Kidney epithelial cell (primary cell): ENCODE results near the gene UPK2. TPM values are rescaled to one million over a fixed set of nuclear protein-coding genes. Genes with fewer than 3 reads are reported as not detected.
A peak's percentile ranks its signal among the peaks of the same experiment; 100 is the strongest.

ENCODE experiments used
- DNase-seq: peaks from one replicate; pipeline ENCODE4 v3.0.0-alpha.2; 2010; ENCODE audit warnings: low read depth
- H3K27me3 ChIP-seq: 2 replicates; pipeline ENCODE4 v1.6.0; 2011; ENCODE audit warnings: low read length; ENCODE audit not compliant: control insufficient read depth, insufficient read depth
- H3K36me3 ChIP-seq: 2 replicates; pipeline ENCODE4 v1.5.1; 2011; ENCODE audit warnings: low read length; ENCODE audit not compliant: control insufficient read depth, insufficient read depth
- H3K4me3 ChIP-seq: 2 replicates; pipeline ENCODE4 v1.5.1; 2011; ENCODE audit warnings: low read depth, mild to moderate bottlenecking, control low read depth, low read length
- total RNA-seq: library from RNA; depleted of rRNA; stranded (reverse); fragments of >200 nt; gene quantifications from 2 replicates; pipeline ENCODE4 v1.2.3, GENCODE V29; 2015
- TF ChIP-seq, protein P1 (sequence below): IDR thresholded peaks from 2 replicates; pipeline ENCODE4 v1.5.1; 2011; ENCODE audit warnings: mild to moderate bottlenecking, moderate library complexity, low read length, control low read depth, inconsistent platforms; ENCODE audit not compliant: insufficient read depth, poor library complexity, severe bottlenecking

Gene UPK2
- total RNA-seq, 1 donor from 2014 or later, result 0.25 TPM

DNA sequence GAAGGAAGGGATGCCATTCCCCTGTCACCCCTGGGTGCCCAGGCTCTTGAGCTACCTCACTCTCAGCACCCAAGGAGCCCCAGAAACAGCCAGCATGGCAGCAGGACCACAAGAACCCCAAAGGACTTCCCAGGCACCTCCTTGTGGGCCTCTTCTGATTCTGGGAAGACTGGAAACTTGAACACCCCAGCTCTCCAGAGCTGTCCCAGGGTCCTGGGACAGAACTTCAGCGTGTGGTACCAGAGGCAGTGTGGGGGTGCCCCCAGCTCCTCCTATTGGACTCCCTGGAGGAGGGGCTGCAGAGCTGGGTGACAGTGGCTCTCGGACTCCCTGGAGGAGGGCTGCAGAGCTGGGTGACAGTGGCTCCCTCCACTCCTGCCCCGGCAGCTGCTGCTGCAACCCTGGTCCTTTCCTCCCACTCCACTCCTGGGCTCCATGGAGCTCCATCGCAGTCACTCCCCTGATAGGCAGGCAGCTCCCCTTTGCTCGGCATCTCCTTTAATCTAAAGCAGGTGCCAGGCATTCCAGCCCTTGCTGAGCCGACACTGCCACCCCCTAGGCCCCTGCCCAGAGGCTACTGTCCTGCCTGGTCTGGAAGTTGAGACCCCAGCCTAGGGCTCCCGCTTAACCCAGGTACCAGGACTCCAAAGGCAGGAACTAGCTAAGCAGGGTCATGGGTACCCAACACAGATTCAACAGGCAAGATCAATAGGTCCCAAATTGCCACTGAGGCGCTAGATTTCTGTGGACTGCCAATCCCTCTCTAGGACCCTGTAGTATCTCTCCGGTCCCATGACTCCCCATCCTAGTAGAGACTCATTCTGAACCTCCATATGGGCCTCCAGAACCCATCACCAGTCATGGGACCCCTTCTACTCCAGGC, 33.1 kb upstream of the UPK2 start:
- TF ChIP-seq, protein P1, sequence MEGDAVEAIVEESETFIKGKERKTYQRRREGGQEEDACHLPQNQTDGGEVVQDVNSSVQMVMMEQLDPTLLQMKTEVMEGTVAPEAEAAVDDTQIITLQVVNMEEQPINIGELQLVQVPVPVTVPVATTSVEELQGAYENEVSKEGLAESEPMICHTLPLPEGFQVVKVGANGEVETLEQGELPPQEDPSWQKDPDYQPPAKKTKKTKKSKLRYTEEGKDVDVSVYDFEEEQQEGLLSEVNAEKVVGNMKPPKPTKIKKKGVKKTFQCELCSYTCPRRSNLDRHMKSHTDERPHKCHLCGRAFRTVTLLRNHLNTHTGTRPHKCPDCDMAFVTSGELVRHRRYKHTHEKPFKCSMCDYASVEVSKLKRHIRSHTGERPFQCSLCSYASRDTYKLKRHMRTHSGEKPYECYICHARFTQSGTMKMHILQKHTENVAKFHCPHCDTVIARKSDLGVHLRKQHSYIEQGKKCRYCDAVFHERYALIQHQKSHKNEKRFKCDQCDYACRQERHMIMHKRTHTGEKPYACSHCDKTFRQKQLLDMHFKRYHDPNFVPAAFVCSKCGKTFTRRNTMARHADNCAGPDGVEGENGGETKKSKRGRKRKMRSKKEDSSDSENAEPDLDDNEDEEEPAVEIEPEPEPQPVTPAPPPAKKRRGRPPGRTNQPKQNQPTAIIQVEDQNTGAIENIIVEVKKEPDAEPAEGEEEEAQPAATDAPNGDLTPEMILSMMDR, result no peak
- Histone ChIP-seq H3K27me3 (no peaks in the 10 kb centered on the region), H3K36me3 (no peaks in the 10 kb centered on the region), H3K4me3 (peak overlapping the region; percentile 91)
- no peak for DNase-seq

DNA sequence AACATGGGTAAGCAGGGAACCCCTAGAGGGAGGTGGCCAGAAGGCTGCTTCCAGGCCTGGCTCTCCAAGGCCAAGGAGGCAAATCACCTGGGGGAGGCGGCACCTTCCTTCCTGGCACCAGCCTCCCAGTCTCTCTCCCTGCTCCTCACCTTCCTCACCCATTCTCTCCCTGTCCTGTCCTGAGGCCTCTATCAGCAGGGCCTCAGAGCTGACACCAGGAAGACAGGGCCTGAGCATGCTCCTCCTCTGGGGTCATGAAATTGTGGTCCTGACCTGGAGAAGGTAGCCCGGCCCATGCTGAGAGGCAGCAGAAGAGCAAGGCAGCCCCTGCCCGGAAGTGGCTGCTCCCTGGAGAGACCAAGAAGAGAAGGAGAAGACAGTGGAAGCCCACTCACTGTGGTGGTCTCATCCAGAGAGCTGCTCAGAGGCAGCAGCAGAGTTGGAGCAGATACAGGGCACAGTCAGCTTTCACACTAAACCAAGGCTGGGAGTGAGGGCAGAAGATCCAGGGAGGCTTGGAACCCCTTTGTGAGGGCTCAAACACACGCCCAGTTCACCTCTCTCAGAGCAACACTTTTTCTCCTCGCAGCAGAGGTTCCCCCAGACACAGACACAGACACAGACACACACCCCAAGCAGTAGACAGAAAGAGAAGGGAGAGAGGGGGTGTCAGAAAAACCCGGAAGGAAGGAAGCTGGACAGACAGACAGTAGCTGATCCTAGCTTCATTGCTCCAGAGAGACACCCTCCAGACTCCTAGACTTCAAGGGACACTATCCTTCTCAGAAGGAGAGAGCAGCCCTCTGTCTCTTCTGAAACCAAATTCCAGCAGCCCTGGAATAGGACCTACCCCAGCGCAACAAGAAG, 32.1 kb upstream of the UPK2 start:
- TF ChIP-seq, protein P1, result no peak
- no peaks in the 10 kb centered on the region for H3K36me3 ChIP-seq
- no peaks in the 10 kb centered on the region for H3K27me3 ChIP-seq
- H3K4me3 ChIP-seq, result peak overlapping the region; percentile 91
- no peak for DNase-seq

DNA sequence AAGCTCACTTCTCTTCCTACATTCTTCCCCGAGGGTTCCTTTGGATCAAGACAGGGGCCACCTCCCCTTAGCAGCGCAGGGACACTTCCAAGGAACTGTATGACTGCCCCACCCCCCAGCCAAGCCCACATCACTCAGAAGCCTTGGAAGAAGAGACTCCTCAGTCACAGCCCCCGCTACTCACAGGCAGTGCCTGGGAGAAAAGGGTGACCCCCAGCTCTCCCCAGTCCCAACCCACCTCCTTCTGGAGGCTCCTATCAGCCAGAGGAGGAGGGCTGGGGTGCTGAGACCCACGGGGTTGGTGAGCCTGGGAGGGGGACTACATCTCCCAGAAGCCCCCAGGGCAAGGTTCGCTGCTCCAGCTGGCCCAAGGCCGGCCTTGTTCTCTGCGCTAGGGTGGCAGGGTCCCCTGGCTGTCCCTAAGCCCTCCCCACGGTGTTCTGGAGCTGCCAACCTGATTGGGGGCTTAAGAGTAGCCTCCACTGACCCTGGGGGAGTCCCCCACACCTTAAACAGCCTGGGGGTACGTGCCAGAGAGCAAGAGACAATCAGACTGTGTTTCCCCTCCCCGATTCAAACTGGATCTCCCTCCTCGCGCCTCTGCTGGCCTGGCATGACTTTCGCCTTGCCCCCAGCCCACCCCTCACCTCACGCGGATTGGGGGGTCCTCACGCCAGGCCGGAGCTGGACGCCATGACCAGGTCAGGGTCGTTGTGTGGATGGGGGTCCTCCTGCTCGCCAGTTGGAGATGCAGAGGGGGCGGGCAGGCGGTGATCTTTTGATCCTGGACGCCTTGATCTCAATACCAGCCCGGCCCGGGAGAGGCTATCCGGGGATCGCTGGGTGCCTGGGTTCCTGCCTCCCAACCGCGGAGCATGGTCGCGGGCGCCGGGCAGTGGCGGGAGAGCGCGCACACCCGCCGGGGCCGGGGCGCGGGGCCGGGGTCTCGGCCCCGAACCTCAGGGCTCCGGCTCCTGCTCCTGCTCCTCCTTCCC, 31.2 kb upstream of the UPK2 start:
- Histone ChIP-seq H3K4me3 (peak overlapping the region; percentile 91), H3K36me3 (no peaks in the 10 kb centered on the region), H3K27me3 (no peaks in the 10 kb centered on the region)
- TF ChIP-seq, protein P1, result no peak
- DNase-seq, result no peak

GRCh38 chr11:118927554-118928100, 28.5 kb upstream of the UPK2 start:
- no peak for DNase-seq
- H3K36me3 ChIP-seq, result no peaks in the 10 kb centered on the region
- no peak overlapping the region for H3K4me3 ChIP-seq
- TF ChIP-seq, protein P1, result no peak
- no peaks in the 10 kb centered on the region for H3K27me3 ChIP-seq
